Ectodermal cell (in vitro differentiated cells): ENCODE measurements around the gene DHRS7B.
"Not testable (repeated sequence)": the region's sequence is repeated elsewhere in the genome, so short reads cannot be mapped to it uniquely, and the experiment has no call there.

Experiments used
- H3K27ac ChIP-seq: 2 replicates; pipeline ENCODE4 v1.7.0; 2013; ENCODE audit warnings: mild to moderate bottlenecking, low read depth, low read length; ENCODE audit not compliant: insufficient read depth, poor library complexity, severe bottlenecking
- H3K27me3 ChIP-seq: 2 replicates; pipeline ENCODE4 v1.7.0; 2013; ENCODE audit warnings: mild to moderate bottlenecking, low read length; ENCODE audit not compliant: insufficient read depth, control insufficient read depth, poor library complexity, severe bottlenecking
- H3K36me3 ChIP-seq: one replicate; pipeline ENCODE4 v1.7.0; 2013; ENCODE audit warnings: low read length; ENCODE audit not compliant: control insufficient read depth, insufficient read depth
- H3K4me1 ChIP-seq: one replicate; pipeline ENCODE4 v1.7.0; 2013; ENCODE audit warnings: low read length; ENCODE audit not compliant: control insufficient read depth, insufficient read depth
- H3K4me3 ChIP-seq: 2 replicates; pipeline ENCODE4 v1.7.0; 2013; ENCODE audit warnings: low read depth, low read length, control low read depth; ENCODE audit not compliant: insufficient read depth
- H3K9me3 ChIP-seq: 2 replicates; pipeline ENCODE4 v1.7.0; 2013; ENCODE audit warnings: mild to moderate bottlenecking, low read length, moderate library complexity; ENCODE audit not compliant: control insufficient read depth
- WGBS, 2 experiments: methylation state at CpG; one replicate each; pipeline ENCODE4 v1.1.7; 2013; ENCODE audit warnings: missing lambda C conversion rate in 2 of 2; 5-methylcytosine and 5-hydroxymethylcytosine counted together

DHRS7B gene

GRCh38 chr17:21108651-21109050 lies 18.1 kb upstream of the DHRS7B start:
- H3K9me3 ChIP-seq, result no peaks in the 10 kb centered on the region
- H3K36me3 ChIP-seq, result no peaks in the 10 kb centered on the region
- no peak overlapping the region for H3K4me3 ChIP-seq
- H3K4me1 ChIP-seq, result no peaks in the 10 kb centered on the region
- 61 to 63% methylated on average over 3 of the region's 3 CpGs for WGBS, 2 experiments
- no peak overlapping the region for H3K27ac ChIP-seq
- no peaks in the 10 kb centered on the region for H3K27me3 ChIP-seq

- Histone ChIP-seq H3K4me1 (no peaks in the 10 kb centered on the region), H3K4me3 (no peak overlapping the region), H3K27ac (no peak overlapping the region), H3K27me3 (no peaks in the 10 kb centered on the region), H3K9me3 (no peaks in the 10 kb centered on the region), H3K36me3 (no peaks in the 10 kb centered on the region)
- WGBS, 2 experiments, result 89 to 93% methylated on average over 4 of the region's 5 CpGs
Measured at GRCh38 chr17:21113049-21113690, 13.6 kb upstream of the DHRS7B start.

GRCh38 chr17:21113716-21114115 lies 13.0 kb upstream of the DHRS7B start:
- no peaks in the 10 kb centered on the region for H3K27me3 ChIP-seq
- no peaks in the 10 kb centered on the region for H3K9me3 ChIP-seq
- no peaks in the 10 kb centered on the region for H3K36me3 ChIP-seq
- 76 to 87% methylated on average over 1 of the region's 1 CpG for WGBS, 2 experiments
- no peak overlapping the region for H3K27ac ChIP-seq
- no peaks in the 10 kb centered on the region for H3K4me1 ChIP-seq
- no peak overlapping the region for H3K4me3 ChIP-seq

DNA sequence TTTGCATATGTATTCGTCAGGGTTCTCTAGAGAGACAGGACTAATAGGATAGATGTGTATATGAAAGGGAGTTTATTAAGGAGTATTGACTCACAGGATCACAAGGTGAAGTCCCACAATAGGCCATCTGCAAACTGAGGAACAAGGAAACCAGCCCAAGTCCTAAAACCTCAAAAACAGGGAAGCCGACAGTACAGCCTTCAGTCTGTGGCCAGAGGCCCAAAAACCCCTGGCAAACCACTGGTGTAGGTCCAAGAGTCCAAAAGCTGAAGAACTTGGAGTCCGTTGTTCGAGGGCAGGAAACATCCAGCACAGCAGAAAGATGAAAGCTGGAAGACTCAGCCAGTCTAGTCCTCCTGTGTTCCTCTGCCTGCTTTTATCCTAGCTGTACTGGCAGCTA lies 12.0 kb upstream of the DHRS7B start:
- WGBS, 2 experiments, result 92% methylated on average over 4 of the region's 4 CpGs
- not testable (repeated sequence) for H3K36me3 ChIP-seq, H3K9me3 ChIP-seq, H3K4me1 ChIP-seq, H3K4me3 ChIP-seq, H3K27me3 ChIP-seq, H3K27ac ChIP-seq

DNA sequence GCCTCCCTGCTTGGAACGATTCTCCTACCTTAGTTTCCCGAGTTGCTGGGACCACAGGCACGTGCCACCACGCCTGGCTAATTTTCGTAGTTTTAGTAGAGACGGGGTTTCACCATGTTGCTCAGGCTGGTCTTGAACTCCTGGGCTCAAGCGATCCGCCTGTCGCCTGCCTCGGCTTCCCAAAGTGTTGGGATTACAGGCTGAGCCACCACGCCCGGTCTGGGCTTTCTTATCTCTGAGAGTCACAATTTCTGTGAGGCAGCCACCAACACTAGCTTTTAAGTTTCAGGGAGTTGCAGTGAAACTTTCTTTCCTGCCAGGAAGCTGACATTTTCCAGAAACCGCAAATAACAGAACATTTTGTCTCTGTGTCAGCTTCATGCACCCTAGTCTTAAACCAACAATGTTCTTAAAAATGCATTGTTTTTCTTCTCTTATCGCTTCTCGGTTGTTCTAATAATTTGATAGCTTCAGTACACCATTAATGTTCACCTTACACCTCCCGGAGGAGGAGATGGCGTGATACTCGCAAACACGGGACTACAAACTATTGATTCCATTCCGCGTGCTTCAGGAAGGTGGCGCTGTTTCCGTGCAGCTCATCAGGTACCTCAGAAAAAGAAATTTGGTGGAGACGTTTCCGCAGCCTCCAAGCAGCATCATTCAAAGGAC lies 7.4 kb upstream of the DHRS7B start:
- Histone ChIP-seq H3K27ac (no peak overlapping the region), H3K4me3 (no peak overlapping the region), H3K27me3 (peaks cover 10% of the 10 kb centered on the region), H3K36me3 (no peaks in the 10 kb centered on the region), H3K9me3 (no peaks in the 10 kb centered on the region), H3K4me1 (no peaks in the 10 kb centered on the region)
- WGBS, 2 experiments, result 49 to 51% methylated on average over 25 of the region's 25 CpGs

- Histone ChIP-seq H3K36me3 (no peaks in the 10 kb centered on the region), H3K4me1 (no peaks in the 10 kb centered on the region), H3K27me3 (peaks cover 10% of the 10 kb centered on the region), H3K4me3 (no peak overlapping the region), H3K9me3 (no peaks in the 10 kb centered on the region), H3K27ac (no peak overlapping the region)
- 4 to 17% methylated on average over 1 to 5 of the region's 5 CpGs for WGBS, 2 experiments
Measured at GRCh38 chr17:21119919-21120249, 6.9 kb upstream of the DHRS7B start.

DNA sequence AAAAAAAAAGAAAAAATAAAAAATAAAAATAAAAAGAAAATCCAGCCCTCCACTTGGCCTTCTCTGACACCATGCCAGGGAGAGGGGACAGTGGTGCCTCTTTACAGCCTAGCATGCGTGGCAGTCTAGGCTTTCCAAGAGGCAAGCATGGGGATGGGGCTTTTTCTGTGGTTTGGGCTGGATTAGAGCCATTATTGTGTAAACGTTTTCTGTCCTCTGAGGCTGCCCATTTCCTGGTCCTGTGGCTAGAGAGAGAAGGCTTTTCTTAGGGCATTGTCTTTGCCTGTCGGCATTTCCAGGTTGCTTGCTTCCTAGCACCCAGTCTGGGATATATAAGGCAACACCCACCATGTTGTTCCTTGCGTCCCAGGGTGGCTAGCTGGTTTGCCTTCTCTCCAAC lies 2.7 kb upstream of the DHRS7B start:
- WGBS, 2 experiments, result 56 to 65% methylated on average over 4 of the region's 4 CpGs
- H3K4me1 ChIP-seq, result peaks cover 4% of the 10 kb centered on the region

GRCh38 chr17:21124517-21124916 lies 2.2 kb upstream of the DHRS7B start:
- H3K36me3 ChIP-seq, H3K9me3 ChIP-seq, H3K27ac ChIP-seq, H3K27me3 ChIP-seq, H3K4me3 ChIP-seq, H3K4me1 ChIP-seq: not testable (repeated sequence)
- WGBS, 2 experiments, result 88 to 91% methylated on average over 4 of the region's 4 CpGs

More for the DNA sequence above, 2.7 kb upstream of the DHRS7B start:
- H3K4me3 ChIP-seq, result no peak overlapping the region
- H3K9me3 ChIP-seq, result no peaks in the 10 kb centered on the region
- H3K27ac ChIP-seq, result no peak overlapping the region
- H3K27me3 ChIP-seq, result peaks cover 10% of the 10 kb centered on the region
- no peaks in the 10 kb centered on the region for H3K36me3 ChIP-seq

DNA sequence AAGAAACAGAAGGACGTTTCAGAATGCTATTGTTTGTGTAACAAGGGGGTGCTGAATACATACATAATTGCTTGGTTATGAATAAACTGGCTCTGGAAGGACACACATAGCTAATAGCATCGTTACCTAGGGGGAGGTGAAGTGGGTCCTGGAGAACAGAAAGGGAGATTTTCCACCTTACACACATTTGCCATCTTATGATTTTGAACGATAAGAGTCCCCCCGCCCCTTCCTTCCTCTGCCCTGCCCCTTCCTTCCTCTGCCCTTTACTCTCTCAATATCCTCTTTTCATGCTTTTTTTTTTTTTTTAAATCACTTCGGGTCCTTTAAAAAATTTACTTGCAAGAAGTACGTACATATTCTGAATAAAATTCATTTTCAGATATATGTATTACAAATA lies 902 bp upstream of the DHRS7B start:
- peaks cover 4% of the 10 kb centered on the region for H3K4me1 ChIP-seq
- 81 to 84% methylated on average over 4 to 5 of the region's 6 CpGs for WGBS, 2 experiments
- no peaks in the 10 kb centered on the region for H3K9me3 ChIP-seq
- no peaks in the 10 kb centered on the region for H3K36me3 ChIP-seq
- H3K27me3 ChIP-seq, result peaks cover under 1% of the 10 kb centered on the region
- no peak overlapping the region for H3K4me3 ChIP-seq
- no peak overlapping the region for H3K27ac ChIP-seq

GRCh38 chr17:21127509-21128077 lies 829 bp downstream of the DHRS7B start:
- Histone ChIP-seq H3K4me3 (peak overlapping the region; percentile 90), H3K9me3 (no peaks in the 10 kb centered on the region), H3K27ac (no peak overlapping the region), H3K4me1 (peaks cover 4% of the 10 kb centered on the region), H3K27me3 (no peaks in the 10 kb centered on the region), H3K36me3 (no peaks in the 10 kb centered on the region)
- 35 to 39% methylated on average over 8 to 9 of the region's 9 CpGs for WGBS, 2 experiments
